GM12878 (cell line): ENCODE data around the gene APCDD1L.

Experiments used
- EZH2 ChIP-seq: IDR thresholded peaks from 2 replicates; pipeline ENCODE4 v1.6.1; 2012; ENCODE audit warnings: low read depth, mild to moderate bottlenecking, control low read depth, inconsistent platforms, low read length, borderline replicate concordance; ENCODE audit not compliant: control insufficient read depth
- JUND ChIP-seq: IDR thresholded peaks from 2 replicates; pipeline ENCODE4 v1.6.1; 2012; ENCODE audit warnings: low read depth, mild to moderate bottlenecking, low read length, improper control_type of control experiment, moderate library complexity
- TF ChIP-seq, protein P1 (sequence below): fragments of 450-650 bp; IDR thresholded peaks from 2 replicates; pipeline ENCODE4 v1.6.1; 2016; ENCODE audit warnings: mild to moderate bottlenecking, moderate library complexity, borderline replicate concordance
- TF ChIP-seq, protein P2 (sequence below), 3 experiments: IDR thresholded peaks in 2 of 3; conservative IDR thresholded peaks in 1 of 3; 2 replicates each; pipeline ENCODE4 v1.5.1; 2011; ENCODE audit warnings: low read depth in 3 of 3, low read length in 3 of 3, mild to moderate bottlenecking in 3 of 3, control low read depth in 2 of 3, moderate library complexity in 2 of 3, inconsistent platforms in 1 of 3, mixed read lengths in 1 of 3; ENCODE audit not compliant: control insufficient read depth in 2 of 3, insufficient read depth in 1 of 3; ENCODE audit errors: extremely low read depth in 1 of 3

DNA sequence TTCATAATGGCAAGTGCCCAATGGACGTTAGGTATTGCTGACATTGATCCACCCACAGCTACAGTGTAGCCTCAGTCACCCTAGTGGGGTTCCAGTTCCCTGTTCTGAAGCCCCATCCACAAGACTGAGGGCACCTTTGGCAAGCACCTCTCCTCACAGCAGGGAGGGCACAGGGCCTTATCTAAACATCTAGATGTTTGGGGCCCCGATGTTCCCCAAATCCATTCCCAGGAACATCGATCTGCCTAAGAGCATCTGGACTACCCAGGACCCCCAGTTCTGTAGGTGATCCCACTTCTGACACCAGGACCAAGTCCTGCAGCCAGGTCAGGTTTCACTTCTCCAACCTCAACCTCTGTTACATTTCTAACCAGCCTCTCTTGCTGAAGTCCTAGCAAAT lies 10.6 kb downstream of the APCDD1L start:
- TF ChIP-seq, protein P1, sequence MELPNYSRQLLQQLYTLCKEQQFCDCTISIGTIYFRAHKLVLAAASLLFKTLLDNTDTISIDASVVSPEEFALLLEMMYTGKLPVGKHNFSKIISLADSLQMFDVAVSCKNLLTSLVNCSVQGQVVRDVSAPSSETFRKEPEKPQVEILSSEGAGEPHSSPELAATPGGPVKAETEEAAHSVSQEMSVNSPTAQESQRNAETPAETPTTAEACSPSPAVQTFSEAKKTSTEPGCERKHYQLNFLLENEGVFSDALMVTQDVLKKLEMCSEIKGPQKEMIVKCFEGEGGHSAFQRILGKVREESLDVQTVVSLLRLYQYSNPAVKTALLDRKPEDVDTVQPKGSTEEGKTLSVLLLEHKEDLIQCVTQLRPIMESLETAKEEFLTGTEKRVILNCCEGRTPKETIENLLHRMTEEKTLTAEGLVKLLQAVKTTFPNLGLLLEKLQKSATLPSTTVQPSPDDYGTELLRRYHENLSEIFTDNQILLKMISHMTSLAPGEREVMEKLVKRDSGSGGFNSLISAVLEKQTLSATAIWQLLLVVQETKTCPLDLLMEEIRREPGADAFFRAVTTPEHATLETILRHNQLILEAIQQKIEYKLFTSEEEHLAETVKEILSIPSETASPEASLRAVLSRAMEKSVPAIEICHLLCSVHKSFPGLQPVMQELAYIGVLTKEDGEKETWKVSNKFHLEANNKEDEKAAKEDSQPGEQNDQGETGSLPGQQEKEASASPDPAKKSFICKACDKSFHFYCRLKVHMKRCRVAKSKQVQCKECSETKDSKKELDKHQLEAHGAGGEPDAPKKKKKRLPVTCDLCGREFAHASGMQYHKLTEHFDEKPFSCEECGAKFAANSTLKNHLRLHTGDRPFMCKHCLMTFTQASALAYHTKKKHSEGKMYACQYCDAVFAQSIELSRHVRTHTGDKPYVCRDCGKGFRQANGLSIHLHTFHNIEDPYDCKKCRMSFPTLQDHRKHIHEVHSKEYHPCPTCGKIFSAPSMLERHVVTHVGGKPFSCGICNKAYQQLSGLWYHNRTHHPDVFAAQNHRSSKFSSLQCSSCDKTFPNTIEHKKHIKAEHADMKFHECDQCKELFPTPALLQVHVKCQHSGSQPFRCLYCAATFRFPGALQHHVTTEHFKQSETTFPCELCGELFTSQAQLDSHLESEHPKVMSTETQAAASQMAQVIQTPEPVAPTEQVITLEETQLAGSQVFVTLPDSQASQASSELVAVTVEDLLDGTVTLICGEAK = no peak
- TF ChIP-seq JUND = no peak
- no peak for TF ChIP-seq EZH2
- TF ChIP-seq, protein P2, sequence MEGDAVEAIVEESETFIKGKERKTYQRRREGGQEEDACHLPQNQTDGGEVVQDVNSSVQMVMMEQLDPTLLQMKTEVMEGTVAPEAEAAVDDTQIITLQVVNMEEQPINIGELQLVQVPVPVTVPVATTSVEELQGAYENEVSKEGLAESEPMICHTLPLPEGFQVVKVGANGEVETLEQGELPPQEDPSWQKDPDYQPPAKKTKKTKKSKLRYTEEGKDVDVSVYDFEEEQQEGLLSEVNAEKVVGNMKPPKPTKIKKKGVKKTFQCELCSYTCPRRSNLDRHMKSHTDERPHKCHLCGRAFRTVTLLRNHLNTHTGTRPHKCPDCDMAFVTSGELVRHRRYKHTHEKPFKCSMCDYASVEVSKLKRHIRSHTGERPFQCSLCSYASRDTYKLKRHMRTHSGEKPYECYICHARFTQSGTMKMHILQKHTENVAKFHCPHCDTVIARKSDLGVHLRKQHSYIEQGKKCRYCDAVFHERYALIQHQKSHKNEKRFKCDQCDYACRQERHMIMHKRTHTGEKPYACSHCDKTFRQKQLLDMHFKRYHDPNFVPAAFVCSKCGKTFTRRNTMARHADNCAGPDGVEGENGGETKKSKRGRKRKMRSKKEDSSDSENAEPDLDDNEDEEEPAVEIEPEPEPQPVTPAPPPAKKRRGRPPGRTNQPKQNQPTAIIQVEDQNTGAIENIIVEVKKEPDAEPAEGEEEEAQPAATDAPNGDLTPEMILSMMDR (IDR thresholded peaks at IDR 0.05 in 2 of 3, conservative IDR thresholded peaks at IDR 0.05 in 1 of 3; ENCODE audit: control insufficient read depth in 2 of 3, extremely low read depth in 1 of 3, insufficient read depth in 1 of 3, low read depth in 3 of 3, low read length in 3 of 3) = no peak
